Panc1 (cell line): Measurements from ENCODE around the gene CHRM2. TPM values are rescaled to one million over a fixed set of nuclear protein-coding genes. Genes with fewer than 3 reads are reported as not detected.

Source experiments
- ATAC-seq: fragments of 200-7000 bp; cut with Tn5 transposase; 2 replicates; pipeline ENCODE4 v1.9.1; 2020; ENCODE audit warnings: mild to moderate bottlenecking, moderate library complexity
- BruUV-seq: library from RNA; stranded (reverse); fragments of 400-500 nt; replicated peaks from 2 replicates; lab custom pipeline; 2021; lab: Mats Ljungman, UMichigan
- CTCF ChIA-PET: fragments of 300-600 bp; sonication (Branson Sonifier 250); formaldehyde crosslinking; loops from one replicate; lab custom pipeline; 2022; ENCODE audit warnings: antibody characterized with exemption; lab: Charles Lee
- POLR2A ChIA-PET: fragments of 300-600 bp; sonication (Branson Sonifier 250); formaldehyde crosslinking; loops from one replicate; lab custom pipeline; 2022; ENCODE audit warnings: antibody characterized with exemption; lab: Charles Lee
- DNase-seq: peaks from one replicate; pipeline ENCODE4 v3.0.0-alpha.2; 2010; ENCODE audit warnings: low read depth, low spot score
- H3K27ac ChIP-seq: 2 replicates; pipeline ENCODE4 v1.5.1; 2011; ENCODE audit warnings: mild to moderate bottlenecking, low read length, inconsistent platforms
- H3K27me3 ChIP-seq: fragments of 200-500 bp; sonication (Bioruptor generic); 2 replicates; pipeline ENCODE4 v1.6.0; 2014; ENCODE audit warnings: low read length, inconsistent platforms; ENCODE audit not compliant: control insufficient read depth, insufficient read depth
- H3K36me3 ChIP-seq: fragments of 200-500 bp; sonication (Bioruptor generic); 2 replicates; pipeline ENCODE4 v1.5.1; 2014; ENCODE audit warnings: inconsistent platforms, mild to moderate bottlenecking, low read length, moderate library complexity; ENCODE audit not compliant: control insufficient read depth, insufficient read depth
- H3K4me1 ChIP-seq: 2 replicates; pipeline ENCODE4 v1.5.1; 2011; ENCODE audit warnings: inconsistent platforms, mild to moderate bottlenecking, low read length, moderate library complexity; ENCODE audit not compliant: control insufficient read depth, insufficient read depth
- H3K4me3 ChIP-seq, 2 experiments: 2 replicates each; pipeline ENCODE4 v1.5.1; 2011 to 2012; ENCODE audit warnings: low read depth in 2 of 2, low read length in 2 of 2, mild to moderate bottlenecking in 2 of 2, inconsistent platforms in 1 of 2, moderate library complexity in 1 of 2
- H3K9me3 ChIP-seq: fragments of 200-500 bp; sonication (Bioruptor generic); 2 replicates; pipeline ENCODE4 v1.5.1; 2014; ENCODE audit warnings: low read depth, mild to moderate bottlenecking, inconsistent platforms, low read length, moderate library complexity; ENCODE audit not compliant: control insufficient read depth, insufficient read depth
- POLR2AphosphoS5 ChIP-seq: IDR thresholded peaks from 2 replicates; pipeline ENCODE4 v1.6.1; 2012; ENCODE audit warnings: mild to moderate bottlenecking, low read depth, low read length, moderate library complexity
- SIN3A ChIP-seq: IDR thresholded peaks from 2 replicates; pipeline ENCODE4 v1.6.1; 2012; ENCODE audit warnings: low read depth, mild to moderate bottlenecking, low read length, moderate library complexity, borderline replicate concordance; ENCODE audit not compliant: insufficient read depth
- TCF7L2 ChIP-seq: IDR thresholded peaks from 2 replicates; pipeline ENCODE4 v1.6.1; 2011; ENCODE audit warnings: mild to moderate bottlenecking, low read depth, low read length, inconsistent platforms
- in situ Hi-C: cut with HindIII; loops from 2 replicates; pipeline ENCODE4 v1.10.0; 2016; ENCODE audit warnings: low sequenced_read_pairs, low pct_unique_long_range_greater_than_20kb
- intact Hi-C: fragments of 100-400 bp; cut with micrococcal nuclease; formaldehyde crosslinking; loops from one replicate; pipeline ENCODE4 v1.10.0; 2022; ENCODE audit not compliant: unreplicated experiment
- total RNA-seq: library from RNA; stranded (reverse); gene quantifications from one replicate; pipeline ENCODE4 v1.2.1, GENCODE V29; 2021; ENCODE audit not compliant: unreplicated experiment
- TF ChIP-seq, protein P1 (sequence below): fragments of 450-650 bp; IDR thresholded peaks from 2 replicates; pipeline ENCODE4 v1.5.1; 2017; ENCODE audit warnings: mild to moderate bottlenecking
- TF ChIP-seq, protein P2 (sequence below), 2 experiments: IDR thresholded peaks; 2 replicates each; pipeline ENCODE4 v1.6.1; 2011 to 2012; ENCODE audit warnings: low read depth in 2 of 2, control low read depth in 1 of 2, low read length in 1 of 2, mild to moderate bottlenecking in 1 of 2, moderate library complexity in 1 of 2; ENCODE audit not compliant: insufficient read depth in 1 of 2

CHRM2 gene
- total RNA-seq, 1 experiment from 2014 or later, result not detected

DNA sequence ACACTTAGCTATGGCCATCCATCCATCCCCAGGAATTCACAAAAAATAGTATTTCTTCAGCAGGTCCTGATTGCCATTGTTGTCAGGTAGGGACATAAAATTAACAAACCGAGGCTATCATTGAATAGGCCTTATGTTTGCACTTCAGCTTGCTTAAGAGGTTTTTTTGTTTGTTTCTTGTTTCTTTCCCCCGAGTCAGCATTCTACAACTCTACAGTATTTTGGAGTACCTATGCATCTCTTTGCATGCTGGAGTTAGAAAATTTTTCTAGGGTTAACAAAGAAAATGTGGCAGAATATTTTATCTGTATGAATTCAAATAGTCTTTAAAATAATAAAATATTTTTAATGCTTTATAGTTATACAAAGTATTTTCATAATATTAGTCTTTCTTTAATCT, 26.3 kb downstream of the CHRM2 start:
- Histone ChIP-seq H3K36me3 (no peaks in the 10 kb centered on the region), H3K27ac (no peak overlapping the region), H3K4me1 (no peaks in the 10 kb centered on the region), H3K9me3 (no peaks in the 10 kb centered on the region), H3K4me3 (no peak overlapping the region), H3K27me3 (no peaks in the 10 kb centered on the region)
- in situ Hi-C loops, result no loop called here
- ChIA-PET POLR2A (no interaction called here), CTCF (no interaction called here)
- no TSS peak for BruUV-seq
- TF ChIP-seq TCF7L2 (no peak), POLR2AphosphoS5 (no peak), SIN3A (no peak)
- TF ChIP-seq, protein P1, sequence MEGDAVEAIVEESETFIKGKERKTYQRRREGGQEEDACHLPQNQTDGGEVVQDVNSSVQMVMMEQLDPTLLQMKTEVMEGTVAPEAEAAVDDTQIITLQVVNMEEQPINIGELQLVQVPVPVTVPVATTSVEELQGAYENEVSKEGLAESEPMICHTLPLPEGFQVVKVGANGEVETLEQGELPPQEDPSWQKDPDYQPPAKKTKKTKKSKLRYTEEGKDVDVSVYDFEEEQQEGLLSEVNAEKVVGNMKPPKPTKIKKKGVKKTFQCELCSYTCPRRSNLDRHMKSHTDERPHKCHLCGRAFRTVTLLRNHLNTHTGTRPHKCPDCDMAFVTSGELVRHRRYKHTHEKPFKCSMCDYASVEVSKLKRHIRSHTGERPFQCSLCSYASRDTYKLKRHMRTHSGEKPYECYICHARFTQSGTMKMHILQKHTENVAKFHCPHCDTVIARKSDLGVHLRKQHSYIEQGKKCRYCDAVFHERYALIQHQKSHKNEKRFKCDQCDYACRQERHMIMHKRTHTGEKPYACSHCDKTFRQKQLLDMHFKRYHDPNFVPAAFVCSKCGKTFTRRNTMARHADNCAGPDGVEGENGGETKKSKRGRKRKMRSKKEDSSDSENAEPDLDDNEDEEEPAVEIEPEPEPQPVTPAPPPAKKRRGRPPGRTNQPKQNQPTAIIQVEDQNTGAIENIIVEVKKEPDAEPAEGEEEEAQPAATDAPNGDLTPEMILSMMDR, result no peak
- TF ChIP-seq, protein P2, sequence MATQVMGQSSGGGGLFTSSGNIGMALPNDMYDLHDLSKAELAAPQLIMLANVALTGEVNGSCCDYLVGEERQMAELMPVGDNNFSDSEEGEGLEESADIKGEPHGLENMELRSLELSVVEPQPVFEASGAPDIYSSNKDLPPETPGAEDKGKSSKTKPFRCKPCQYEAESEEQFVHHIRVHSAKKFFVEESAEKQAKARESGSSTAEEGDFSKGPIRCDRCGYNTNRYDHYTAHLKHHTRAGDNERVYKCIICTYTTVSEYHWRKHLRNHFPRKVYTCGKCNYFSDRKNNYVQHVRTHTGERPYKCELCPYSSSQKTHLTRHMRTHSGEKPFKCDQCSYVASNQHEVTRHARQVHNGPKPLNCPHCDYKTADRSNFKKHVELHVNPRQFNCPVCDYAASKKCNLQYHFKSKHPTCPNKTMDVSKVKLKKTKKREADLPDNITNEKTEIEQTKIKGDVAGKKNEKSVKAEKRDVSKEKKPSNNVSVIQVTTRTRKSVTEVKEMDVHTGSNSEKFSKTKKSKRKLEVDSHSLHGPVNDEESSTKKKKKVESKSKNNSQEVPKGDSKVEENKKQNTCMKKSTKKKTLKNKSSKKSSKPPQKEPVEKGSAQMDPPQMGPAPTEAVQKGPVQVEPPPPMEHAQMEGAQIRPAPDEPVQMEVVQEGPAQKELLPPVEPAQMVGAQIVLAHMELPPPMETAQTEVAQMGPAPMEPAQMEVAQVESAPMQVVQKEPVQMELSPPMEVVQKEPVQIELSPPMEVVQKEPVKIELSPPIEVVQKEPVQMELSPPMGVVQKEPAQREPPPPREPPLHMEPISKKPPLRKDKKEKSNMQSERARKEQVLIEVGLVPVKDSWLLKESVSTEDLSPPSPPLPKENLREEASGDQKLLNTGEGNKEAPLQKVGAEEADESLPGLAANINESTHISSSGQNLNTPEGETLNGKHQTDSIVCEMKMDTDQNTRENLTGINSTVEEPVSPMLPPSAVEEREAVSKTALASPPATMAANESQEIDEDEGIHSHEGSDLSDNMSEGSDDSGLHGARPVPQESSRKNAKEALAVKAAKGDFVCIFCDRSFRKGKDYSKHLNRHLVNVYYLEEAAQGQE (IDR thresholded peaks at IDR 0.05; ENCODE audit: insufficient read depth in 1 of 2, low read depth in 2 of 2, low read length in 1 of 2), result no peak
- DNase-seq, result no peak
- no peak for ATAC-seq
- intact Hi-C loops, result loop anchor here (5.0 kb wide), 1 partner anchor 47 kb away; no protein-coding TSS in a partner anchor

DNA sequence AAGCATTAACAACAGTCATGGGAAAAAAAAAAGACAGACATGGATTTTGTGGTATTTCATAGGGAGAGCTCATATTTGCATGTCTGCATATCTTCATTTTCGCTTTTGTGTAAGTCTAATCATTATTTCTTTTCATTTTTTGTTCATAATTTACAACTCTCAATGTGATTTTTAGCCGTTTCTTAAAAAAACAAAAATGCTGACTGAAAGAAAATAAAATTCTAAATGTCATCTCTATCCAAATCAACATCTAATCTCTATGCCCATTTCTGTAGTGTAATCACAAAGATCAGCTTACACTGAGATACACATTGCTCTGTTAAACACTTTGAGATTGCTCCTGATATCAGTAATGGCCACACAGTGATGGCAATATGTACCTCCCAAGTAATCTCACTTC, 29.2 kb downstream of the CHRM2 start:
- intact Hi-C loops (loop anchor here (5.0 kb wide), 1 partner anchor 50 kb away; no protein-coding TSS in a partner anchor), in situ Hi-C loops (no loop called here)
- ChIA-PET CTCF (no interaction called here), POLR2A (no interaction called here)
- Histone ChIP-seq H3K36me3 (no peaks in the 10 kb centered on the region), H3K4me1 (no peaks in the 10 kb centered on the region), H3K27me3 (no peaks in the 10 kb centered on the region), H3K27ac (no peak overlapping the region), H3K9me3 (no peaks in the 10 kb centered on the region), H3K4me3 (no peak overlapping the region)
- DNase-seq, result no peak
- BruUV-seq, result no TSS peak
- ATAC-seq, result no peak
- no peak for TF ChIP-seq TCF7L2

DNA sequence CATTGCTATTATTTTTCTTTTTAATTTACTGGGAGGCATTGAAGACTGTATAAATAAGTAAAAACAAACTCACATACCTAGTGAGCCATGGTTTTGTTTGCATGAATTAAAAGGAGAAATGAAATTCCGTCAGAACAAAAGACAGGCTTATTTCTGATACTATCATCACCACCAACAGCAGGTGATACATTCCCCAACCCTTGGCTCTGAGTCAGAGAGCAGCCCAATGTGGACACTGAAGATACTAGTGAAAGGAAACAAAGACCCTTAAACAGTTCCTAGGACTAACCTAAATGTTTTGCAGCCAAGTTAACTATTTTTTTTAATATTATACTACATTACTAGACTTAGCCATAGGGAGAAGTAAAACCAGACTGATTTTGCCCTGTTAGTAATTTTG, 31.6 kb downstream of the CHRM2 start:
- intact Hi-C loops, result no loop called here
- in situ Hi-C loops, result no loop called here
- Histone ChIP-seq H3K27me3 (no peaks in the 10 kb centered on the region), H3K4me3 (no peak overlapping the region), H3K36me3 (no peaks in the 10 kb centered on the region), H3K9me3 (no peaks in the 10 kb centered on the region), H3K4me1 (no peaks in the 10 kb centered on the region), H3K27ac (no peak overlapping the region)
- no TSS peak for BruUV-seq
- POLR2A ChIA-PET, result no interaction called here
- ATAC-seq (no peak), DNase-seq (no peak)
- CTCF ChIA-PET, result interaction anchor here (0.6 kb wide), 1 partner anchor 11 kb away, joined by 5 read pairs; no protein-coding TSS in a partner anchor
- no peak for TF ChIP-seq POLR2AphosphoS5
